H9 (cell line): ENCODE results near the gene ZNF407. TPM values are rescaled to one million over a fixed set of nuclear protein-coding genes. Genes with fewer than 3 reads are reported as not detected.

Experiments used
- DNase-seq: peaks from one replicate; pipeline ENCODE4 v3.0.0-alpha.2; 2017
- H2AFZ ChIP-seq: one replicate; pipeline ENCODE4 v1.6.1; 2013; ENCODE audit warnings: mild to moderate bottlenecking, low read length, control low read depth, moderate library complexity
- H2AK5ac ChIP-seq: 2 replicates; pipeline ENCODE4 v1.6.1; 2013; ENCODE audit warnings: low read length, control low read depth, mixed read lengths; ENCODE audit not compliant: insufficient read length
- H2BK120ac ChIP-seq: one replicate; pipeline ENCODE4 v1.6.1; 2013; ENCODE audit warnings: low read depth, mild to moderate bottlenecking, low read length, control low read depth, inconsistent platforms; ENCODE audit not compliant: poor library complexity, severe bottlenecking
- H2BK12ac ChIP-seq: 2 replicates; pipeline ENCODE4 v1.6.1; 2013; ENCODE audit warnings: low read length, control low read depth, mixed read lengths, low read depth; ENCODE audit not compliant: insufficient read length
- H2BK15ac ChIP-seq: 2 replicates; pipeline ENCODE4 v1.6.1; 2013; ENCODE audit warnings: low read depth, low read length, control low read depth
- H2BK20ac ChIP-seq: one replicate; pipeline ENCODE4 v1.6.1; 2013; ENCODE audit warnings: low read depth, mild to moderate bottlenecking, low read length, control low read depth, inconsistent platforms; ENCODE audit not compliant: poor library complexity, severe bottlenecking
- H2BK5ac ChIP-seq: 2 replicates; pipeline ENCODE4 v1.6.1; 2013; ENCODE audit warnings: low read length, control low read depth, mixed read lengths; ENCODE audit not compliant: insufficient read length
- H3K14ac ChIP-seq: 2 replicates; pipeline ENCODE4 v1.6.1; 2013; ENCODE audit warnings: low read length, control low read depth; ENCODE audit not compliant: insufficient read depth
- H3K18ac ChIP-seq: 2 replicates; pipeline ENCODE4 v1.6.1; 2013; ENCODE audit warnings: low read depth, mild to moderate bottlenecking, mixed read lengths, low read length, control low read depth; ENCODE audit not compliant: insufficient read length
- H3K23ac ChIP-seq: 2 replicates; pipeline ENCODE4 v1.6.1; 2013; ENCODE audit warnings: low read length, control low read depth, mixed read lengths, low read depth; ENCODE audit not compliant: insufficient read length
- H3K23me2 ChIP-seq: 2 replicates; pipeline ENCODE4 v1.6.1; 2013; ENCODE audit warnings: low read depth, mild to moderate bottlenecking, mixed read lengths, low read length, control low read depth; ENCODE audit not compliant: insufficient read length, poor library complexity, severe bottlenecking
- H3K27ac ChIP-seq: 2 replicates; pipeline ENCODE4 v1.5.1; 2013; ENCODE audit warnings: low read length, control low read depth, mixed read lengths, low read depth; ENCODE audit not compliant: insufficient read length
- H3K27me3 ChIP-seq: 2 replicates; pipeline ENCODE4 v1.6.1; 2013; ENCODE audit warnings: low read length, control low read depth, inconsistent platforms; ENCODE audit not compliant: insufficient read depth
- H3K4ac ChIP-seq: 2 replicates; pipeline ENCODE4 v1.6.1; 2013; ENCODE audit warnings: low read depth, mild to moderate bottlenecking, control low read depth, inconsistent platforms, low read length, moderate library complexity
- H3K4me1 ChIP-seq: 2 replicates; pipeline ENCODE4 v1.6.1; 2013; ENCODE audit warnings: low read length, control low read depth, inconsistent platforms; ENCODE audit not compliant: insufficient read depth
- H3K4me2 ChIP-seq: 2 replicates; pipeline ENCODE4 v1.6.1; 2013; ENCODE audit warnings: low read length, control low read depth, mixed read lengths; ENCODE audit not compliant: insufficient read length, insufficient read depth
- H3K56ac ChIP-seq: 2 replicates; pipeline ENCODE4 v1.6.1; 2013; ENCODE audit warnings: low read depth, mild to moderate bottlenecking, mixed read lengths, low read length, control low read depth; ENCODE audit not compliant: insufficient read length
- H3K79me1 ChIP-seq: 2 replicates; pipeline ENCODE4 v1.6.1; 2013; ENCODE audit warnings: low read depth, mild to moderate bottlenecking, moderate library complexity, low read length, control low read depth, inconsistent platforms; ENCODE audit not compliant: insufficient read depth, poor library complexity, severe bottlenecking
- H3K79me2 ChIP-seq: 2 replicates; pipeline ENCODE4 v1.6.1; 2013; ENCODE audit warnings: low read length, control low read depth, inconsistent platforms; ENCODE audit not compliant: insufficient read depth
- H3K9ac ChIP-seq: 2 replicates; pipeline ENCODE4 v1.6.1; 2013; ENCODE audit warnings: low read length, control low read depth, mixed read lengths; ENCODE audit not compliant: insufficient read length; ENCODE audit errors: extremely low read depth
- H3K9me3 ChIP-seq: one replicate; pipeline ENCODE4 v1.6.1; 2013; ENCODE audit warnings: low read depth, low read length, inconsistent platforms; ENCODE audit not compliant: control insufficient read depth
- H3T11ph ChIP-seq: one replicate; pipeline ENCODE4 v1.6.1; 2013; ENCODE audit warnings: mild to moderate bottlenecking, low read length, control low read depth, inconsistent platforms
- H4K20me1 ChIP-seq: one replicate; pipeline ENCODE4 v1.6.1; 2013; ENCODE audit not compliant: control insufficient read depth, insufficient read length, insufficient read depth
- H4K5ac ChIP-seq: 2 replicates; pipeline ENCODE4 v1.6.1; 2013; ENCODE audit warnings: low read depth, mild to moderate bottlenecking, mixed read lengths, low read length, control low read depth; ENCODE audit not compliant: insufficient read length
- H4K8ac ChIP-seq: replicated peaks from 2 replicates; pipeline ENCODE4 v1.6.1; 2013; ENCODE audit warnings: low read length, control low read depth, mixed read lengths, low read depth; ENCODE audit not compliant: insufficient read length
- H4K91ac ChIP-seq: 2 replicates; pipeline ENCODE4 v1.6.1; 2013; ENCODE audit warnings: low read depth, mild to moderate bottlenecking, moderate library complexity, mixed read lengths, low read length, control low read depth; ENCODE audit not compliant: insufficient read length
- H3K27ac Mint-ChIP-seq, 3 experiments: 2 replicates in 2 of 3; 3 replicates in 1 of 3; pipeline ENCODE4 v1.8.0; 2020 to 2021; ENCODE audit warnings: mixed read lengths in 3 of 3, mild to moderate bottlenecking in 1 of 3, moderate library complexity in 1 of 3
- H3K27me3 Mint-ChIP-seq: 2 replicates; pipeline ENCODE4 v1.8.0; 2021; ENCODE audit warnings: low read depth, mild to moderate bottlenecking, moderate library complexity, mixed read lengths
- H3K36me3 Mint-ChIP-seq, 3 experiments: 2 replicates in 2 of 3; 3 replicates in 1 of 3; pipeline ENCODE4 v1.8.0; 2020 to 2021; ENCODE audit warnings: low read depth in 3 of 3, mixed read lengths in 3 of 3; ENCODE audit not compliant: insufficient read depth in 1 of 3
- H3K4me1 Mint-ChIP-seq, 2 experiments: 2 replicates each; pipeline ENCODE4 v1.8.0; 2020; ENCODE audit warnings: mixed read lengths in 2 of 2
- H3K4me3 Mint-ChIP-seq, 2 experiments: 2 replicates in 1 of 2; 3 replicates in 1 of 2; pipeline ENCODE4 v1.8.0; 2020 to 2021; ENCODE audit warnings: mild to moderate bottlenecking in 2 of 2, mixed read lengths in 2 of 2, moderate library complexity in 1 of 2
- H3K9me3 Mint-ChIP-seq, 2 experiments: 2 replicates in 1 of 2; 3 replicates in 1 of 2; pipeline ENCODE4 v1.8.0; 2020; ENCODE audit warnings: mild to moderate bottlenecking in 2 of 2, mixed read lengths in 2 of 2, moderate library complexity in 1 of 2
- CTCF ChIP-seq: fragments of 200-600 bp; sonication (generic); conservative IDR thresholded peaks from 3 replicates; pipeline ENCODE4 v1.8.0; 2021; ENCODE audit warnings: antibody characterized with exemption, mild to moderate bottlenecking
- WGBS: extraction: QIAGEN DNeasy Blood & Tissue Kit; methylation state at CpG from one replicate; pipeline ENCODE4 v1.1.7; 2013; ENCODE audit warnings: missing lambda C conversion rate, low lambda C conversion rate, mixed read lengths; ENCODE audit not compliant: insufficient read length; ENCODE audit errors: extremely low coverage; 5-methylcytosine and 5-hydroxymethylcytosine counted together
- total RNA-seq: library from RNA; stranded (reverse); gene quantifications from 2 replicates; pipeline ENCODE4 v1.2.1, GENCODE V29; 2021

ZNF407 gene
- total RNA-seq, 1 experiment from 2014 or later, result 8.7 TPM

- no peak overlapping the region for H2BK12ac ChIP-seq
- TF ChIP-seq CTCF, result no peak
- WGBS, result no CpG with 5 or more reads among the region's 4 CpGs
- H2AK5ac ChIP-seq, result no peak overlapping the region
- no peaks in the 10 kb centered on the region for H3K36me3 Mint-ChIP-seq
- no peak overlapping the region for H3K9ac ChIP-seq
- no peaks in the 10 kb centered on the region for H3K27me3 Mint-ChIP-seq
- H3K4me1 Mint-ChIP-seq, result peaks cover 0 to 6% of the 10 kb centered on the region in 2 experiments; a peak in 1 of 4 replicates
- no peaks in the 10 kb centered on the region for H3K23me2 ChIP-seq
- H3K18ac ChIP-seq, result no peak overlapping the region
- no peak overlapping the region for H3K23ac ChIP-seq
- no peak overlapping the region for H3K4ac ChIP-seq
- no peak overlapping the region for H4K8ac ChIP-seq
- no peak overlapping the region for H4K91ac ChIP-seq
- H3K27ac ChIP-seq, result no peak overlapping the region
- H4K20me1 ChIP-seq, result no peaks in the 10 kb centered on the region
- H2BK15ac ChIP-seq, result no peak overlapping the region
- no peaks in the 10 kb centered on the region for H3K9me3 ChIP-seq
- H4K5ac ChIP-seq, result no peak overlapping the region
- no peak overlapping the region for H3T11ph ChIP-seq
- no peaks in the 10 kb centered on the region for H3K9me3 Mint-ChIP-seq
- no peaks in the 10 kb centered on the region for H3K27me3 ChIP-seq
- no peak overlapping the region for H2BK120ac ChIP-seq
- H3K79me1 ChIP-seq, result no peaks in the 10 kb centered on the region
- H3K14ac ChIP-seq, result no peak overlapping the region
- no peak overlapping the region for H2AFZ ChIP-seq
- no peaks in the 10 kb centered on the region for H3K4me1 ChIP-seq
- no peak overlapping the region for H2BK5ac ChIP-seq
- no peak overlapping the region for H3K27ac Mint-ChIP-seq
- no peak overlapping the region for H2BK20ac ChIP-seq
- H3K79me2 ChIP-seq, result no peaks in the 10 kb centered on the region
- DNase-seq, result no peak
- no peak overlapping the region for H3K4me3 Mint-ChIP-seq
- no peak overlapping the region for H3K4me2 ChIP-seq
- H3K56ac ChIP-seq, result no peak overlapping the region
These were observed 425.8 kb downstream of the ZNF407 start for GRCh38 chr18:75023473-75023872.
